ENCODE results near the gene ADAM33. TPM values are rescaled to one million over a fixed set of nuclear protein-coding genes. Genes with fewer than 3 reads are reported as not detected.
A peak's percentile ranks its signal among the peaks of the same experiment; 100 is the strongest.

ADAM33 gene
- total and polyA plus RNA-seq, 2 of the 13 experiments (the other 11 are each of a cell fraction or from before 2014, with no cell fraction given) = not detected

DNA sequence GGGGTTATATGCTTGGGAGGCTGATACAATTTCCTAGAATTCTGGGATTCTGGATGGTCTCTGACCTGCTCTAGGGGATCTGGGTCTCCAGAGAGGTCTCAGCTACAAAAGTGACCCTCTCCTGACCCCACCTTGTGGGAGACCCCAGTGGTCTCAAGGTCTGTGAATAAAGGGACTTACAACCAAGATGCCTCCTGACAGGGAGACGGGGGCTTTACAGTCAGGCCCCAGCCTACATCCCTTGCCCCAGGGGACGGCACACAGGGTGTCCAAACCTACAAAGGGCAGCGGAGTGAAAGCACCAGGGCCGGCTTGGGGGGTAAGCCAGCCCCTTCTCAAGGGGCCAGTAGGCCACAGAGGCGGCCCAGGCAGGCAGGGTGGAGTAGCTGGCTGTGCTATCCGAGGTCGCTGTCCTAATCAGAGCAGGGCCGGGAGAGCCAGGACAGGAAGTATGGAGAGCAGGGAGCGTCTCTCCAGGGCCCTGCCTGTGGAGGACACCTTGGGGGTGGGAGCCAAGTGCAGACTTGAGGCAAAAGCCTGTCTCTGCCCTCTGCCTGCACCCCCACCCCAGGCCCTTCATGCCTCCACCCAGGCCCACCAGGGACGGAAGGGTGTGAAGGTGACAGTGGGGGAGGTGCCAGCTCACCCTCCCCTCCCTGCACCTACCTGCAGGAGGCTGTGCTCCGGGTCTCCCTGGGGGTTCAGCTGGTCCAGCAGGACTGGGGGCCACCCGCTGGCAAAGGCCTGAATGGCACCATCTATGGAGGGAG is 22.1 kb downstream of the ADAM33 start (continued):
- TF ChIP-seq, protein P1, sequence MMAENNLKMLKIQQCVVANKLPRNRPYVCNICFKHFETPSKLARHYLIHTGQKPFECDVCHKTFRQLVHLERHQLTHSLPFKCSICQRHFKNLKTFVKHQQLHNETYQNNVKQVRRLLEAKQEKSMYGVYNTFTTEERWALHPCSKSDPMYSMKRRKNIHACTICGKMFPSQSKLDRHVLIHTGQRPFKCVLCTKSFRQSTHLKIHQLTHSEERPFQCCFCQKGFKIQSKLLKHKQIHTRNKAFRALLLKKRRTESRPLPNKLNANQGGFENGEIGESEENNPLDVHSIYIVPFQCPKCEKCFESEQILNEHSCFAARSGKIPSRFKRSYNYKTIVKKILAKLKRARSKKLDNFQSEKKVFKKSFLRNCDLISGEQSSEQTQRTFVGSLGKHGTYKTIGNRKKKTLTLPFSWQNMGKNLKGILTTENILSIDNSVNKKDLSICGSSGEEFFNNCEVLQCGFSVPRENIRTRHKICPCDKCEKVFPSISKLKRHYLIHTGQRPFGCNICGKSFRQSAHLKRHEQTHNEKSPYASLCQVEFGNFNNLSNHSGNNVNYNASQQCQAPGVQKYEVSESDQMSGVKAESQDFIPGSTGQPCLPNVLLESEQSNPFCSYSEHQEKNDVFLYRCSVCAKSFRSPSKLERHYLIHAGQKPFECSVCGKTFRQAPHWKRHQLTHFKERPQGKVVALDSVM (CRISPR knock-in tag; IDR thresholded peaks at IDR 0.05) = no peak
- TF ChIP-seq PHF21A (CRISPR knock-in tag; IDR thresholded peaks at IDR 0.05) = no peak
- TF ChIP-seq ZNF605 (CRISPR knock-in tag; IDR thresholded peaks at IDR 0.05) = no peak
- TF ChIP-seq SATB2 (CRISPR knock-in tag; IDR thresholded peaks at IDR 0.05) = no peak
- TF ChIP-seq JDP2 (CRISPR knock-in tag; IDR thresholded peaks at IDR 0.05; ENCODE audit: borderline replicate concordance) = no peak
- TF ChIP-seq, protein P2, sequence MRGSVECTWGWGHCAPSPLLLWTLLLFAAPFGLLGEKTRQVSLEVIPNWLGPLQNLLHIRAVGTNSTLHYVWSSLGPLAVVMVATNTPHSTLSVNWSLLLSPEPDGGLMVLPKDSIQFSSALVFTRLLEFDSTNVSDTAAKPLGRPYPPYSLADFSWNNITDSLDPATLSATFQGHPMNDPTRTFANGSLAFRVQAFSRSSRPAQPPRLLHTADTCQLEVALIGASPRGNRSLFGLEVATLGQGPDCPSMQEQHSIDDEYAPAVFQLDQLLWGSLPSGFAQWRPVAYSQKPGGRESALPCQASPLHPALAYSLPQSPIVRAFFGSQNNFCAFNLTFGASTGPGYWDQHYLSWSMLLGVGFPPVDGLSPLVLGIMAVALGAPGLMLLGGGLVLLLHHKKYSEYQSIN (CRISPR knock-in tag; IDR thresholded peaks at IDR 0.05; ENCODE audit: borderline replicate concordance) = no peak
- no peak for TF ChIP-seq RNF219 (CRISPR knock-in tag; IDR thresholded peaks at IDR 0.05)
- TF ChIP-seq ZBTB7A (CRISPR knock-in tag; IDR thresholded peaks at IDR 0.05) = peak; percentile 15
- TF ChIP-seq KLF11 (CRISPR knock-in tag; IDR thresholded peaks at IDR 0.05) = no peak
- TF ChIP-seq SUZ12 (IDR thresholded peaks at IDR 0.05; ENCODE audit: low read depth, low read length) = no peak
- no peak for TF ChIP-seq ZFP36 (IDR thresholded peaks at IDR 0.05; ENCODE audit: borderline replicate concordance, low read depth, low read length, partially characterized antibody)
- no peak for TF ChIP-seq SRSF4 (IDR thresholded peaks at IDR 0.05; ENCODE audit: low read depth, low read length, poor library complexity, severe bottlenecking)
- no peak for TF ChIP-seq ZNF703 (CRISPR knock-in tag; IDR thresholded peaks at IDR 0.05; ENCODE audit: borderline replicate concordance)
- TF ChIP-seq, protein P3, sequence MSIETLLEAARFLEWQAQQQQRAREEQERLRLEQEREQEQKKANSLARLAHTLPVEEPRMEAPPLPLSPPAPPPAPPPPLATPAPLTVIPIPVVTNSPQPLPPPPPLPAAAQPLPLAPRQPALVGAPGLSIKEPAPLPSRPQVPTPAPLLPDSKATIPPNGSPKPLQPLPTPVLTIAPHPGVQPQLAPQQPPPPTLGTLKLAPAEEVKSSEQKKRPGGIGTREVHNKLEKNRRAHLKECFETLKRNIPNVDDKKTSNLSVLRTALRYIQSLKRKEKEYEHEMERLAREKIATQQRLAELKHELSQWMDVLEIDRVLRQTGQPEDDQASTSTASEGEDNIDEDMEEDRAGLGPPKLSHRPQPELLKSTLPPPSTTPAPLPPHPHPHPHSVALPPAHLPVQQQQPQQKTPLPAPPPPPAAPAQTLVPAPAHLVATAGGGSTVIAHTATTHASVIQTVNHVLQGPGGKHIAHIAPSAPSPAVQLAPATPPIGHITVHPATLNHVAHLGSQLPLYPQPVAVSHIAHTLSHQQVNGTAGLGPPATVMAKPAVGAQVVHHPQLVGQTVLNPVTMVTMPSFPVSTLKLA (IDR thresholded peaks at IDR 0.05) = no peak
- TF ChIP-seq ZFX (CRISPR knock-in tag; IDR thresholded peaks at IDR 0.05; ENCODE audit: low read depth) = peak; percentile 35; the same call in 1 of the 2 replicates
- TF ChIP-seq XBP1 (CRISPR knock-in tag; IDR thresholded peaks at IDR 0.05) = no peak
- TF ChIP-seq RFX3 (CRISPR knock-in tag; IDR thresholded peaks at IDR 0.05) = no peak
- no peak for TF ChIP-seq SMAD9 (CRISPR knock-in tag; IDR thresholded peaks at IDR 0.05)
- TF ChIP-seq CREM (IDR thresholded peaks at IDR 0.05) = no peak
- no peak for TF ChIP-seq CREM (CRISPR knock-in tag; IDR thresholded peaks at IDR 0.05)
- no peak for TF ChIP-seq SNAPC2 (CRISPR knock-in tag; IDR thresholded peaks at IDR 0.05)
